NCI-H2227 treated with DMSO at 0.1 percent for 48 hours (cell line): Measurements from ENCODE around the gene NUBPL.
"Not testable (repeated sequence)": the region's sequence is repeated elsewhere in the genome, so short reads cannot be mapped to it uniquely, and the experiment has no call there.

Source experiments
- DNase-seq: peaks from one replicate; lab custom pipeline; 2025; lab: John Stamatoyannopoulos, UW

NUBPL gene

GRCh38 chr14:31578266-31578665, 17.1 kb downstream of the NUBPL start:
- DNase-seq = no peak

- DNase-seq = no peak
Observed at GRCh38 chr14:31578792-31579501, 17.7 kb downstream of the NUBPL start.

GRCh38 chr14:31580234-31580633, 19.0 kb downstream of the NUBPL start:
- no peak for DNase-seq

- DNase-seq = no peak
Observed at GRCh38 chr14:31582286-31582691, 21.1 kb downstream of the NUBPL start.

- DNase-seq = no peak
Observed at GRCh38 chr14:31582836-31583452, 21.7 kb downstream of the NUBPL start.

- no peak for DNase-seq
Observed at GRCh38 chr14:31590206-31590605, 29.0 kb downstream of the NUBPL start.

GRCh38 chr14:31592122-31592521, 30.9 kb downstream of the NUBPL start:
- DNase-seq = no peak

GRCh38 chr14:31592631-31593030, 31.4 kb downstream of the NUBPL start:
- no peak for DNase-seq

GRCh38 chr14:31596342-31597095, 35.3 kb downstream of the NUBPL start:
- DNase-seq = no peak

GRCh38 chr14:31605702-31606101, 44.5 kb downstream of the NUBPL start:
- DNase-seq = no peak

GRCh38 chr14:31611778-31612433, 50.7 kb downstream of the NUBPL start:
- no peak for DNase-seq

GRCh38 chr14:31613188-31613587, 52.0 kb downstream of the NUBPL start:
- no peak for DNase-seq

- DNase-seq = not testable (repeated sequence)
Observed at GRCh38 chr14:31618884-31619283, 57.7 kb downstream of the NUBPL start.

- no peak for DNase-seq
Observed at GRCh38 chr14:31619440-31619839, 58.2 kb downstream of the NUBPL start.

- DNase-seq = not testable (repeated sequence)
Observed at GRCh38 chr14:31620898-31621297, 59.7 kb downstream of the NUBPL start.

- no peak for DNase-seq
Observed at GRCh38 chr14:31622060-31622459, 60.9 kb downstream of the NUBPL start.

GRCh38 chr14:31652900-31653299, 91.7 kb downstream of the NUBPL start:
- not testable (repeated sequence) for DNase-seq

- DNase-seq = no peak
Observed at GRCh38 chr14:31657917-31658316, 96.7 kb downstream of the NUBPL start.

- no peak for DNase-seq
Observed at GRCh38 chr14:31659278-31659677, 98.1 kb downstream of the NUBPL start.

GRCh38 chr14:31660191-31660590, 99.0 kb downstream of the NUBPL start:
- DNase-seq = no peak

GRCh38 chr14:31660728-31661127, 99.5 kb downstream of the NUBPL start:
- no peak for DNase-seq

- no peak for DNase-seq
Observed at GRCh38 chr14:31668348-31668747, 107.1 kb downstream of the NUBPL start.

GRCh38 chr14:31672709-31673108, 111.5 kb downstream of the NUBPL start:
- DNase-seq = no peak
